NCI-H2029 (cell line): ENCODE measurements around the gene CCND1.

ENCODE experiments used
- DNase-seq: peaks from one replicate; lab custom pipeline; 2025; lab: John Stamatoyannopoulos, UW

The CCND1 gene

GRCh38 chr11:69653406-69653960 lies 12.5 kb downstream of the CCND1 start:
- no peak for DNase-seq

GRCh38 chr11:69654001-69654659 lies 13.2 kb downstream of the CCND1 start:
- DNase-seq, result peak; percentile 44

GRCh38 chr11:69654660-69655478 lies 13.9 kb downstream of the CCND1 start:
- DNase-seq, result peak; percentile 75

GRCh38 chr11:69655479-69656428 lies 14.8 kb downstream of the CCND1 start:
- DNase-seq, result no peak

- no peak for DNase-seq
Measured at GRCh38 chr11:69656536-69657455, 15.8 kb downstream of the CCND1 start.

- no peak for DNase-seq
Measured at GRCh38 chr11:69657456-69657910, 16.5 kb downstream of the CCND1 start.

GRCh38 chr11:69657911-69658625 lies 17.1 kb downstream of the CCND1 start:
- no peak for DNase-seq

- DNase-seq, result peak; percentile 42
Measured at GRCh38 chr11:69658626-69659450, 17.9 kb downstream of the CCND1 start.

- DNase-seq, result no peak
Measured at GRCh38 chr11:69659591-69659990, 18.6 kb downstream of the CCND1 start.

- DNase-seq, result no peak
Measured at GRCh38 chr11:69660001-69660500, 19.1 kb downstream of the CCND1 start.

GRCh38 chr11:69661413-69661715 lies 20.4 kb downstream of the CCND1 start:
- DNase-seq, result no peak

GRCh38 chr11:69662021-69662698 lies 21.2 kb downstream of the CCND1 start:
- DNase-seq, result no peak

GRCh38 chr11:69662806-69663205 lies 21.9 kb downstream of the CCND1 start:
- no peak for DNase-seq

GRCh38 chr11:69663326-69663725 lies 22.4 kb downstream of the CCND1 start:
- DNase-seq, result no peak

GRCh38 chr11:69664103-69664775 lies 23.3 kb downstream of the CCND1 start:
- DNase-seq, result no peak

GRCh38 chr11:69664901-69665300 lies 23.9 kb downstream of the CCND1 start:
- DNase-seq, result no peak

- DNase-seq, result no peak
Measured at GRCh38 chr11:69665669-69666068, 24.7 kb downstream of the CCND1 start.

- DNase-seq, result no peak
Measured at GRCh38 chr11:69666261-69666660, 25.3 kb downstream of the CCND1 start.
